Measurements from ENCODE around the gene NUCKS1. TPM values are rescaled to one million over a fixed set of nuclear protein-coding genes. Genes with fewer than 3 reads are reported as not detected.

The NUCKS1 gene
- total and polyA plus RNA-seq, 10 of the 15 experiments (the other 5 are each of a cell fraction or from before 2014, with no cell fraction given), result 40.5 to 135 (median 55.5) TPM

DNA sequence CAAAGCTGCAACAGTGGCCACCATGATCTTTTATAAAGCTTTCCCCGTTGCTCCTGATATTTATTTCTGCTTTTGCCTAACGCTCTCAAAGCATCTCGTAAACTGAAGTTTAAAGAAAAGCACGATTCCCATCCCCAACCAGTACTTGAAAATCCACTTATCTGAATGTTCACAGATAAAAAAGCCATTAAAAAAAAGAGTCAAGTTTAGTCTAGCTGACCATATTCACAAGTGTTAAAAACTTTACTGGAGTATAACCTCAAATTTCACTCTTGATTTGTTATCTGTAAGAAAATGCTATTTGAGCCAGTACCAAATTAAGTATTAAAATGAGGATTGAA lies 35.1 kb downstream of the NUCKS1 start:
- H3K27ac ChIP-seq (ENCODE audit: control insufficient read depth, insufficient read depth), result no peak overlapping the region
- H3K4me2 ChIP-seq (ENCODE audit: control insufficient read depth, insufficient read depth), result no peak overlapping the region
- no TSS peak for BruUV-seq (replicated peaks)
- H3K4me3 ChIP-seq, result no peak overlapping the region
- H4K20me1 ChIP-seq (ENCODE audit: control insufficient read depth, insufficient read depth), result no peaks in the 10 kb centered on the region
- ChIA-PET RAD21 (ENCODE audit: unreplicated experiment) (interaction anchor here (1.1 to 10.5 kb wide), 13 partner anchors 22 to 262 kb away, joined by 3 to 538 read pairs (median 7); partner anchors contain the start of genes ELK4 and RAB29), CTCF (interaction anchor here (0.7 to 16.5 kb wide), 17 partner anchors 8 to 361 kb away, joined by 3 to 1339 read pairs (median 5); partner anchors contain the start of gene SLC45A3), POLR2A (interaction anchor here (0.9 to 10.1 kb wide), 11 partner anchors 27 to 235 kb away, joined by 3 to 89 read pairs (median 6); no protein-coding TSS in a partner anchor), SMC1A (ENCODE audit: uncharacterized antibody, unreplicated experiment) (interaction anchor here (0.6 to 19.5 kb wide), 17 partner anchors 9 to 459 kb away, joined by 3 to 1008 read pairs (median 7); partner anchors contain the start of gene RAB29)
- DNase-seq (ENCODE audit: low read depth, low spot score) (no peak), ATAC-seq (no peak), FAIRE-seq (no peak)
- intact Hi-C loops (cut with micrococcal nuclease; ENCODE audit: unreplicated experiment), result no loop called here
- in situ Hi-C loops (cut with MboI), result loop anchor here (5.0 kb wide), 1 partner anchor 128 kb away; no protein-coding TSS in a partner anchor
- WGBS (ENCODE audit: insufficient coverage, insufficient replicate concordance, low lambda C conversion rate, missing lambda C conversion rate), result 99% methylated on average over 4 of the region's 4 CpGs
- TF ChIP-seq TCF12 (IDR thresholded peaks at IDR 0.05; ENCODE audit: low read depth, low read length) (no peak), NFIC (IDR thresholded peaks at IDR 0.05; ENCODE audit: low read depth, low read length) (no peak), SMARCA5 (IDR thresholded peaks at IDR 0.05) (no peak), MEF2A (IDR thresholded peaks at IDR 0.05; ENCODE audit: insufficient read depth, low read depth, low read length) (no peak), WRNIP1 (IDR thresholded peaks at IDR 0.05; ENCODE audit: borderline replicate concordance, low read depth, low read length) (no peak), SUPT20H (IDR thresholded peaks at IDR 0.05; ENCODE audit: borderline replicate concordance, control insufficient read depth, low read depth, low read length) (no peak), CREM (IDR thresholded peaks at IDR 0.05; ENCODE audit: low read depth) (no peak), RELB (IDR thresholded peaks at IDR 0.05; ENCODE audit: low read depth) (no peak), SKIL (IDR thresholded peaks at IDR 0.05; ENCODE audit: low read depth, poor library complexity, severe bottlenecking) (no peak), POU2F2 (IDR thresholded peaks at IDR 0.05; ENCODE audit: borderline replicate concordance, low read depth, low read length) (no peak), EP300 (IDR thresholded peaks at IDR 0.05; ENCODE audit: borderline replicate concordance in 1 of 2, control insufficient read depth in 1 of 2, low read depth in 2 of 2, low read length in 2 of 2) (no peak), RAD51 (IDR thresholded peaks at IDR 0.05) (no peak), LARP7 (IDR thresholded peaks at IDR 0.05) (no peak), SMC3 (IDR thresholded peaks at IDR 0.05; ENCODE audit: borderline replicate concordance, low read length) (no peak)
- TF ChIP-seq, protein P1, sequence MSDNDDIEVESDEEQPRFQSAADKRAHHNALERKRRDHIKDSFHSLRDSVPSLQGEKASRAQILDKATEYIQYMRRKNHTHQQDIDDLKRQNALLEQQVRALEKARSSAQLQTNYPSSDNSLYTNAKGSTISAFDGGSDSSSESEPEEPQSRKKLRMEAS (IDR thresholded peaks at IDR 0.05; ENCODE audit: low read depth, low read length), result no peak
- TF ChIP-seq, protein P2, sequence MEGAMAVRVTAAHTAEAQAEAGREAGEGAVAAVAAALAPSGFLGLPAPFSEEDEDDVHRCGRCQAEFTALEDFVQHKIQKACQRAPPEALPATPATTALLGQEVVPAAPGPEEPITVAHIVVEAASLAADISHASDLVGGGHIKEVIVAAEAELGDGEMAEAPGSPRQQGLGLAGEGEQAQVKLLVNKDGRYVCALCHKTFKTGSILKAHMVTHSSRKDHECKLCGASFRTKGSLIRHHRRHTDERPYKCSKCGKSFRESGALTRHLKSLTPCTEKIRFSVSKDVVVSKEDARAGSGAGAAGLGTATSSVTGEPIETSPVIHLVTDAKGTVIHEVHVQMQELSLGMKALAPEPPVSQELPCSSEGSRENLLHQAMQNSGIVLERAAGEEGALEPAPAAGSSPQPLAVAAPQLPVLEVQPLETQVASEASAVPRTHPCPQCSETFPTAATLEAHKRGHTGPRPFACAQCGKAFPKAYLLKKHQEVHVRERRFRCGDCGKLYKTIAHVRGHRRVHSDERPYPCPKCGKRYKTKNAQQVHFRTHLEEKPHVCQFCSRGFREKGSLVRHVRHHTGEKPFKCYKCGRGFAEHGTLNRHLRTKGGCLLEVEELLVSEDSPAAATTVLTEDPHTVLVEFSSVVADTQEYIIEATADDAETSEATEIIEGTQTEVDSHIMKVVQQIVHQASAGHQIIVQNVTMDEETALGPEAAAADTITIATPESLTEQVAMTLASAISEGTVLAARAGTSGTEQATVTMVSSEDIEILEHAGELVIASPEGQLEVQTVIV (IDR thresholded peaks at IDR 0.05; ENCODE audit: borderline replicate concordance, partially characterized antibody), result no peak
- TF ChIP-seq, protein P3, sequence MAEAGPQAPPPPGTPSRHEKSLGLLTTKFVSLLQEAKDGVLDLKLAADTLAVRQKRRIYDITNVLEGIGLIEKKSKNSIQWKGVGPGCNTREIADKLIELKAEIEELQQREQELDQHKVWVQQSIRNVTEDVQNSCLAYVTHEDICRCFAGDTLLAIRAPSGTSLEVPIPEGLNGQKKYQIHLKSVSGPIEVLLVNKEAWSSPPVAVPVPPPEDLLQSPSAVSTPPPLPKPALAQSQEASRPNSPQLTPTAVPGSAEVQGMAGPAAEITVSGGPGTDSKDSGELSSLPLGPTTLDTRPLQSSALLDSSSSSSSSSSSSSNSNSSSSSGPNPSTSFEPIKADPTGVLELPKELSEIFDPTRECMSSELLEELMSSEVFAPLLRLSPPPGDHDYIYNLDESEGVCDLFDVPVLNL (IDR thresholded peaks at IDR 0.05; ENCODE audit: low read depth, low read length), result no peak
- no peaks in the 10 kb centered on the region for H3K27me3 ChIP-seq (replicated peaks in 1 of 2; ENCODE audit: control insufficient read depth in 2 of 2, insufficient read depth in 2 of 2, low read length in 1 of 2)
- H3K4me1 ChIP-seq (ENCODE audit: control insufficient read depth, insufficient read depth, low read length), result no peaks in the 10 kb centered on the region
- no peaks in the 10 kb centered on the region for H3K9me3 ChIP-seq (replicated peaks; ENCODE audit: control insufficient read depth, insufficient read depth, low read length)
- H3K79me2 ChIP-seq (ENCODE audit: control insufficient read depth, insufficient read depth, low read length), result no peaks in the 10 kb centered on the region
- H3K9ac ChIP-seq (ENCODE audit: control insufficient read depth, insufficient read depth, low read length), result no peak overlapping the region
- peaks cover 5 to 20% of the 10 kb centered on the region in 2 experiments for H3K36me3 ChIP-seq (ENCODE audit: control insufficient read depth in 2 of 2, insufficient read depth in 2 of 2, low read length in 1 of 2)
- no peak overlapping the region for H2AFZ ChIP-seq (ENCODE audit: control insufficient read depth, low read depth, low read length)

All from GM12878 (cell line).